HepG2 (cell line): ENCODE data around the gene THAP5. TPM values are rescaled to one million over a fixed set of nuclear protein-coding genes. Genes with fewer than 3 reads are reported as not detected.

Experiments
- ATAC-seq: fragments of 200-7000 bp; cut with Tn5 transposase; 3 replicates; pipeline ENCODE4 v1.9.1; 2020; ENCODE audit warnings: mild to moderate bottlenecking, moderate library complexity
- BruUV-seq: library from RNA; stranded (reverse); fragments of 400-500 nt; replicated peaks from 2 replicates; lab custom pipeline; 2021; lab: Mats Ljungman, UMichigan
- CTCF ChIA-PET: fragments of 300-600 bp; formaldehyde crosslinking; extraction: SDS; loops from one replicate; lab custom pipeline; 2021; ENCODE audit warnings: low total read pairs, inconsistent platforms, low intra/inter-chr PET ratio; lab: Yijun Ruan, JAX
- POLR2A ChIA-PET: fragments of 350-600 bp; sonication (Branson Sonifier 250); formaldehyde crosslinking; loops from one replicate; lab custom pipeline; 2020; ENCODE audit warnings: antibody characterized with exemption, inconsistent platforms; lab: Yijun Ruan, JAX
- DNase-seq: peaks from one replicate; pipeline ENCODE4 v3.0.0-alpha.2; 2015; ENCODE audit warnings: low spot score
- FAIRE-seq: peaks from 3 replicates; lab custom pipeline; 2011; peaks lifted over from hg19 to GRCh38; lab: Jason Lieb, UNC
- H2AFZ ChIP-seq: one replicate; pipeline ENCODE4 v1.6.1; 2011; ENCODE audit warnings: low read length, inconsistent platforms
- H3K27ac ChIP-seq: fragments of 300-600 bp; 3 replicates; pipeline ENCODE4 v1.8.0; 2011; ENCODE audit warnings: mixed run types, mild to moderate bottlenecking, mixed read lengths, low read length, inconsistent platforms; ENCODE audit not compliant: insufficient read depth; ENCODE audit errors: extremely low read length
- H3K27me3 ChIP-seq, 2 experiments: fragments of 200-600 bp in 1 of 2; 2 replicates in 1 of 2; 3 replicates in 1 of 2; pipeline versions ENCODE4 v1.6.0 to v1.8.0; 2011; ENCODE audit warnings: low read length in 2 of 2, mild to moderate bottlenecking in 2 of 2, moderate library complexity in 2 of 2, inconsistent platforms in 1 of 2; ENCODE audit not compliant: insufficient read depth in 2 of 2, control insufficient read depth in 1 of 2
- H3K36me3 ChIP-seq, 2 experiments: fragments of 200-600 bp in 1 of 2; replicated peaks in 1 of 2; 2 replicates in 1 of 2; 3 replicates in 1 of 2; pipeline versions ENCODE4 v1.5.1 to v1.8.0; 2011; ENCODE audit warnings: low read length in 2 of 2, inconsistent platforms in 1 of 2; ENCODE audit not compliant: insufficient read depth in 2 of 2, control insufficient read depth in 1 of 2
- H3K4me1 ChIP-seq: 2 replicates; pipeline ENCODE4 v1.5.1; 2012; ENCODE audit warnings: low read length, inconsistent platforms; ENCODE audit not compliant: insufficient read depth
- H3K4me2 ChIP-seq: 2 replicates; pipeline ENCODE4 v1.6.0; 2011; ENCODE audit warnings: low read depth, low read length, inconsistent platforms
- H3K4me3 ChIP-seq, 3 experiments: fragments of 200-600 bp in 1 of 3; sonication (generic), shearing (Covaris generic) in 1 of 3; replicated peaks in 1 of 3; 2 replicates each; pipeline ENCODE4 v1.5.1; 2011 to 2016; ENCODE audit warnings: low read length in 3 of 3, inconsistent platforms in 2 of 3, low read depth in 2 of 3, mild to moderate bottlenecking in 2 of 3, control low read depth in 1 of 3, mixed read lengths in 1 of 3; ENCODE audit not compliant: insufficient read depth in 1 of 3
- H3K79me2 ChIP-seq: one replicate; pipeline ENCODE4 v1.6.1; 2011; ENCODE audit warnings: low read length, inconsistent platforms; ENCODE audit not compliant: insufficient read depth
- H3K9ac ChIP-seq: 2 replicates; pipeline ENCODE4 v1.6.0; 2011; ENCODE audit warnings: mild to moderate bottlenecking, low read depth, low read length, inconsistent platforms; ENCODE audit not compliant: insufficient read depth
- H3K9me3 ChIP-seq: 2 replicates; pipeline ENCODE4 v1.5.1; 2012; ENCODE audit warnings: mild to moderate bottlenecking, low read length
- H4K20me1 ChIP-seq: 2 replicates; pipeline ENCODE4 v1.6.0; 2011; ENCODE audit warnings: inconsistent platforms, mild to moderate bottlenecking, low read length, moderate library complexity; ENCODE audit not compliant: insufficient read depth
- ARNT2 ChIP-seq: sonication (generic); formaldehyde crosslinking; IDR thresholded peaks from 2 replicates; pipeline ENCODE4 v1.8.0; 2022; ENCODE audit warnings: mild to moderate bottlenecking, low read depth, missing genetic modification reagents, moderate library complexity
- HNRNPLL ChIP-seq: fragments of 200-400 bp; formaldehyde crosslinking; IDR thresholded peaks from 2 replicates; pipeline ENCODE4 v1.6.1; 2017; ENCODE audit warnings: mild to moderate bottlenecking, low read depth, low read length; ENCODE audit not compliant: poor library complexity, severe bottlenecking
- HOMEZ ChIP-seq: IDR thresholded peaks from 2 replicates; pipeline ENCODE4 v1.6.1; 2016; ENCODE audit warnings: low read depth
- HOXA3 ChIP-seq: sonication (generic); formaldehyde crosslinking; IDR thresholded peaks from 2 replicates; pipeline ENCODE4 v1.5.0; 2020; ENCODE audit warnings: missing genetic modification reagents
- KLF16 ChIP-seq, 2 experiments: sonication (generic) in 1 of 2; formaldehyde crosslinking in 1 of 2; IDR thresholded peaks; 2 replicates each; pipeline versions ENCODE4 v1.6.1 to v1.8.0; 2016 to 2023; ENCODE audit warnings: missing genetic modification reagents in 2 of 2, missing compliant biosample characterization in 1 of 2
- POLR2AphosphoS5 ChIP-seq: IDR thresholded peaks from 2 replicates; pipeline ENCODE4 v1.6.1; 2012; ENCODE audit warnings: low read depth, low read length
- SAP130 ChIP-seq: IDR thresholded peaks from 2 replicates; pipeline ENCODE4 v1.6.1; 2016; ENCODE audit warnings: low read depth
- SMAD9 ChIP-seq: sonication (generic); formaldehyde crosslinking; IDR thresholded peaks from 2 replicates; pipeline ENCODE4 v1.5.1; 2020; ENCODE audit warnings: mild to moderate bottlenecking, missing genetic modification reagents
- ZBTB34 ChIP-seq: sonication (generic); formaldehyde crosslinking; IDR thresholded peaks from 2 replicates; pipeline ENCODE4 v1.8.0; 2022; ENCODE audit warnings: mild to moderate bottlenecking, missing genetic modification reagents
- ZNF605 ChIP-seq: sonication (generic); formaldehyde crosslinking; IDR thresholded peaks from 2 replicates; pipeline ENCODE4 v1.8.0; 2022; ENCODE audit warnings: mild to moderate bottlenecking, missing genetic modification reagents
- ZNF704 ChIP-seq: sonication (generic); formaldehyde crosslinking; IDR thresholded peaks from 2 replicates; pipeline ENCODE4 v1.8.1; 2023; ENCODE audit warnings: mild to moderate bottlenecking, inconsistent platforms, moderate library complexity, missing genetic modification reagents, borderline replicate concordance
- WGBS: methylation state at CpG from one replicate; pipeline ENCODE4 v1.1.6; 2017; ENCODE audit warnings: low lambda C conversion rate; 5-methylcytosine and 5-hydroxymethylcytosine counted together
- in situ Hi-C: cut with HindIII; loops from 2 replicates; pipeline ENCODE4 v1.10.0; 2017; ENCODE audit warnings: low pct_unique_long_range_greater_than_20kb; ENCODE audit not compliant: extremely low pct_ligation_motif_present
- intact Hi-C: fragments of 100-400 bp; cut with micrococcal nuclease; formaldehyde crosslinking; loops from one replicate; pipeline ENCODE4 v1.10.0; 2022; ENCODE audit not compliant: unreplicated experiment
- polyA plus RNA-seq, 8 experiments: library from polyadenylated mRNA; depleted of rRNA in 3 of 8; stranded (reverse) in 7 of 8; unstranded in 1 of 8; fragments of >200 nt; fragmentation: Illumina TruSeq in 4 of 8; extraction: Trizol in 4 of 8; gene quantifications; 2 replicates each; pipeline versions ENCODE4 v1.2.1 to v1.2.3, GENCODE V29; 2011 to 2016; ENCODE audit warnings: low read depth in 4 of 8, missing spikeins in 1 of 8, mixed read lengths in 1 of 8; ENCODE audit not compliant: insufficient read depth in 1 of 8
- total RNA-seq, 5 experiments: library from RNA; depleted of rRNA; stranded (reverse); fragments of >200 nt; fragmentation: Illumina TruSeq; extraction: Trizol; gene quantifications; 2 replicates each; pipeline ENCODE4 v1.2.3, GENCODE V29; 2016; ENCODE audit warnings: low read depth in 1 of 5
- TF ChIP-seq, protein P1 (sequence below): IDR thresholded peaks from 2 replicates; pipeline ENCODE4 v1.6.1; 2016; ENCODE audit warnings: missing genetic modification reagents, missing compliant biosample characterization
- TF ChIP-seq, protein P2 (sequence below): fragments of 450-650 bp; IDR thresholded peaks from 2 replicates; pipeline ENCODE4 v1.6.1; 2016

THAP5 gene
- total and polyA plus RNA-seq, 2 of the 13 experiments (the other 11 are each of a cell fraction or from before 2014, with no cell fraction given) = 3.6 to 11.8 TPM

GRCh38 chr7:108598914-108599580 lies 29.5 kb upstream of the THAP5 start:
- DNase-seq = no peak
- Histone ChIP-seq H4K20me1 (no peaks in the 10 kb centered on the region), H3K27me3 (peaks cover 3 to 20% of the 10 kb centered on the region in 2 experiments; a peak in 3 of 5 replicates), H3K4me2 (no peak overlapping the region), H2AFZ (no peak overlapping the region), H3K4me3 (no peak overlapping the region), H3K9me3 (no peaks in the 10 kb centered on the region), H3K79me2 (no peaks in the 10 kb centered on the region), H3K9ac (no peak overlapping the region)
- ATAC-seq = no peak
- intact Hi-C loops = no loop called here
- ChIA-PET CTCF (no interaction called here), POLR2A (no interaction called here)
- no TSS peak for BruUV-seq
- in situ Hi-C loops = no loop called here
- 26% methylated on average over 6 of the region's 6 CpGs for WGBS
- FAIRE-seq = no peak
- TF ChIP-seq POLR2AphosphoS5 (no peak), HOXA3 (CRISPR knock-in tag) (no peak), HOMEZ (CRISPR knock-in tag) (no peak), ZBTB34 (CRISPR knock-in tag) (no peak), HNRNPLL (no peak), ARNT2 (CRISPR knock-in tag) (no peak), SMAD9 (no peak), ZNF704 (CRISPR knock-in tag) (no peak), KLF16 (CRISPR knock-in tag; IDR thresholded peaks at IDR 0.05) (no peak), ZNF605 (CRISPR knock-in tag) (no peak), SAP130 (CRISPR knock-in tag) (no peak)
- TF ChIP-seq, protein P1, sequence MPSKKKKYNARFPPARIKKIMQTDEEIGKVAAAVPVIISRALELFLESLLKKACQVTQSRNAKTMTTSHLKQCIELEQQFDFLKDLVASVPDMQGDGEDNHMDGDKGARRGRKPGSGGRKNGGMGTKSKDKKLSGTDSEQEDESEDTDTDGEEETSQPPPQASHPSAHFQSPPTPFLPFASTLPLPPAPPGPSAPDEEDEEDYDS = no peak
- TF ChIP-seq, protein P2, sequence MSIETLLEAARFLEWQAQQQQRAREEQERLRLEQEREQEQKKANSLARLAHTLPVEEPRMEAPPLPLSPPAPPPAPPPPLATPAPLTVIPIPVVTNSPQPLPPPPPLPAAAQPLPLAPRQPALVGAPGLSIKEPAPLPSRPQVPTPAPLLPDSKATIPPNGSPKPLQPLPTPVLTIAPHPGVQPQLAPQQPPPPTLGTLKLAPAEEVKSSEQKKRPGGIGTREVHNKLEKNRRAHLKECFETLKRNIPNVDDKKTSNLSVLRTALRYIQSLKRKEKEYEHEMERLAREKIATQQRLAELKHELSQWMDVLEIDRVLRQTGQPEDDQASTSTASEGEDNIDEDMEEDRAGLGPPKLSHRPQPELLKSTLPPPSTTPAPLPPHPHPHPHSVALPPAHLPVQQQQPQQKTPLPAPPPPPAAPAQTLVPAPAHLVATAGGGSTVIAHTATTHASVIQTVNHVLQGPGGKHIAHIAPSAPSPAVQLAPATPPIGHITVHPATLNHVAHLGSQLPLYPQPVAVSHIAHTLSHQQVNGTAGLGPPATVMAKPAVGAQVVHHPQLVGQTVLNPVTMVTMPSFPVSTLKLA = no peak
- TF ChIP-seq, all 625 proteins: peak for 0
- Histone ChIP-seq H3K36me3 (no peaks in the 10 kb centered on the region), H3K4me1 (no peaks in the 10 kb centered on the region), H3K27ac (no peak overlapping the region)
